ENCODE data around the gene DNAJA4. TPM values are rescaled to one million over a fixed set of nuclear protein-coding genes. Genes with fewer than 3 reads are reported as not detected.
"Not testable (repeated sequence)": the region's sequence is repeated elsewhere in the genome, so short reads cannot be mapped to it uniquely, and the experiment has no call there.

The DNAJA4 gene
- total RNA-seq, 1 donor from 2014 or later = 3.9 TPM

- no peak for DNase-seq
Measured at GRCh38 chr15:78244893-78245292, 19.5 kb upstream of the DNAJA4 start.

GRCh38 chr15:78245392-78245791, 19.0 kb upstream of the DNAJA4 start:
- DNase-seq = not testable (repeated sequence)

- DNase-seq = not testable (repeated sequence)
Measured at GRCh38 chr15:78245976-78246620, 18.3 kb upstream of the DNAJA4 start.

GRCh38 chr15:78247911-78248310, 16.5 kb upstream of the DNAJA4 start:
- DNase-seq = no peak

GRCh38 chr15:78249131-78249530, 15.2 kb upstream of the DNAJA4 start:
- no peak for DNase-seq

GRCh38 chr15:78251136-78251535, 13.2 kb upstream of the DNAJA4 start:
- DNase-seq = no peak

- DNase-seq = no peak
Measured at GRCh38 chr15:78255421-78256043, 8.8 kb upstream of the DNAJA4 start.

GRCh38 chr15:78256044-78256437, 8.3 kb upstream of the DNAJA4 start:
- no peak for DNase-seq

- DNase-seq = no peak
Measured at GRCh38 chr15:78257681-78258080, 6.7 kb upstream of the DNAJA4 start.

GRCh38 chr15:78259232-78259631, 5.1 kb upstream of the DNAJA4 start:
- no peak for DNase-seq

GRCh38 chr15:78260489-78260888, 3.9 kb upstream of the DNAJA4 start:
- no peak for DNase-seq

- DNase-seq = no peak
Measured at GRCh38 chr15:78261062-78261461, 3.3 kb upstream of the DNAJA4 start.

- no peak for DNase-seq
Measured at GRCh38 chr15:78263351-78263781, 996 bp upstream of the DNAJA4 start.

GRCh38 chr15:78263907-78264303, 457 bp upstream of the DNAJA4 start:
- no peak for DNase-seq

- DNase-seq = no peak
Measured at GRCh38 chr15:78265137-78265460, 737 bp downstream of the DNAJA4 start.

- DNase-seq = peak; percentile 52
Measured at GRCh38 chr15:78265752-78266224, 1.4 kb downstream of the DNAJA4 start.

GRCh38 chr15:78266229-78266628, 1.9 kb downstream of the DNAJA4 start:
- no peak for DNase-seq

- no peak for DNase-seq
Measured at GRCh38 chr15:78266806-78267205, 2.4 kb downstream of the DNAJA4 start.

- no peak for DNase-seq
Measured at GRCh38 chr15:78272316-78272715, 8.0 kb downstream of the DNAJA4 start.

GRCh38 chr15:78272776-78273175, 8.4 kb downstream of the DNAJA4 start:
- no peak for DNase-seq

GRCh38 chr15:78274994-78275393, 10.6 kb downstream of the DNAJA4 start:
- no peak for DNase-seq

- DNase-seq = no peak
Measured at GRCh38 chr15:78276064-78276943, 11.9 kb downstream of the DNAJA4 start.

GRCh38 chr15:78280319-78281072, 16.1 kb downstream of the DNAJA4 start:
- no peak for DNase-seq

Measured in dermis blood vessel endothelial cell (primary cell).